K562 (cell line): ENCODE measurements around the gene SORCS2. TPM values are rescaled to one million over a fixed set of nuclear protein-coding genes. Genes with fewer than 3 reads are reported as not detected.

Source experiments
- ATAC-seq: fragments of 200-7000 bp; cut with Tn5 transposase; 3 replicates; pipeline ENCODE4 v1.9.1; 2020; ENCODE audit warnings: moderate library complexity
- BruUV-seq: library from RNA; stranded (reverse); fragments of 400-500 nt; replicated peaks from 2 replicates; lab custom pipeline; 2021; lab: Mats Ljungman, UMichigan
- CTCF ChIA-PET: fragments of 300-600 bp; formaldehyde crosslinking; extraction: SDS; loops from one replicate; lab custom pipeline; 2021; ENCODE audit warnings: low intra/inter-chr PET ratio; lab: Yijun Ruan, JAX
- POLR2A ChIA-PET: fragments of 300-600, 350-650 bp; sonication (Branson Sonifier 250); formaldehyde crosslinking; extraction: SDS; loops from one replicate; lab custom pipeline; 2021; ENCODE audit warnings: antibody characterized with exemption, inconsistent platforms; lab: Yijun Ruan, JAX
- DNase-seq, 4 experiments: peaks; one replicate each; pipeline versions ENCODE4 v3.0.0 to v3.0.0-alpha.2; 2011 to 2018; ENCODE audit warnings: low spot score in 3 of 4, mixed read lengths in 3 of 4; ENCODE audit errors: extremely low read depth in 1 of 4
- FAIRE-seq: peaks from 2 replicates; lab custom pipeline; 2011; peaks lifted over from hg19 to GRCh38; lab: Jason Lieb, UNC
- H2AFZ ChIP-seq: 2 replicates; pipeline ENCODE4 v1.6.0; 2011; ENCODE audit warnings: low read depth, low read length, control low read depth, inconsistent platforms
- H3K27ac ChIP-seq: fragments of 200-600 bp; 3 replicates; pipeline ENCODE4 v1.8.0; 2011; ENCODE audit warnings: low read depth, mild to moderate bottlenecking, control low read depth, inconsistent platforms, low read length, moderate library complexity, mixed read lengths; ENCODE audit errors: extremely low read depth
- H3K27me3 ChIP-seq, 2 experiments: fragments of 300-600 bp in 1 of 2; 2 replicates in 1 of 2; 3 replicates in 1 of 2; pipeline versions ENCODE4 v1.6.0 to v1.8.0; 2011; ENCODE audit warnings: inconsistent platforms in 2 of 2, low read length in 2 of 2, mild to moderate bottlenecking in 1 of 2, mixed read lengths in 1 of 2, moderate library complexity in 1 of 2; ENCODE audit not compliant: control insufficient read depth in 2 of 2, insufficient read depth in 2 of 2
- H3K36me3 ChIP-seq: fragments of 300-600 bp; 3 replicates; pipeline ENCODE4 v1.8.0; 2011; ENCODE audit warnings: mild to moderate bottlenecking, low read length, inconsistent platforms; ENCODE audit not compliant: control insufficient read depth, insufficient read depth
- H3K4me1 ChIP-seq, 2 experiments: fragments of 200-600 bp in 1 of 2; replicated peaks in 1 of 2; 2 replicates in 1 of 2; 3 replicates in 1 of 2; pipeline versions ENCODE4 v1.5.1 to v1.8.0; 2011; ENCODE audit warnings: inconsistent platforms in 2 of 2, low read length in 2 of 2, mild to moderate bottlenecking in 1 of 2, mixed read lengths in 1 of 2, moderate library complexity in 1 of 2; ENCODE audit not compliant: control insufficient read depth in 2 of 2, insufficient read depth in 2 of 2
- H3K4me2 ChIP-seq: 2 replicates; pipeline ENCODE4 v1.6.1; 2011; ENCODE audit warnings: low read length, control low read depth, inconsistent platforms, mixed read lengths; ENCODE audit not compliant: insufficient read depth
- H3K4me3 ChIP-seq: fragments of 200-600 bp; sonication (generic), shearing (Covaris generic); 2 replicates; pipeline ENCODE4 v1.5.1; 2016; ENCODE audit warnings: control low read depth, inconsistent platforms
- H3K79me2 ChIP-seq: fragments of 200-600 bp; 3 replicates; pipeline ENCODE4 v1.8.0; 2011; ENCODE audit warnings: low read length, inconsistent platforms; ENCODE audit not compliant: control insufficient read depth, insufficient read depth
- H3K9ac ChIP-seq, 2 experiments: 2 replicates each; pipeline versions ENCODE4 v1.6.0 to v1.6.1; 2011; ENCODE audit warnings: low read depth in 2 of 2, low read length in 2 of 2, control low read depth in 1 of 2, inconsistent platforms in 1 of 2, mild to moderate bottlenecking in 1 of 2, mixed read lengths in 1 of 2; ENCODE audit not compliant: insufficient read depth in 1 of 2
- H3K9me1 ChIP-seq: one replicate; pipeline ENCODE4 v1.6.0; 2011; ENCODE audit warnings: inconsistent platforms, mild to moderate bottlenecking, low read length, moderate library complexity; ENCODE audit not compliant: control insufficient read depth, insufficient read depth
- H3K9me3 ChIP-seq: replicated peaks from 2 replicates; pipeline ENCODE4 v1.5.1; 2011; ENCODE audit warnings: low read depth, low read length, inconsistent platforms; ENCODE audit not compliant: control insufficient read depth, insufficient read depth
- H4K20me1 ChIP-seq: replicated peaks from 2 replicates; pipeline ENCODE4 v1.6.1; 2011; ENCODE audit warnings: low read length, inconsistent platforms, mixed read lengths; ENCODE audit not compliant: control insufficient read depth, insufficient read depth
- ATF6 ChIP-seq: sonication (generic); formaldehyde crosslinking; IDR thresholded peaks from 2 replicates; pipeline ENCODE4 v1.4.0; 2020; ENCODE audit warnings: mild to moderate bottlenecking, missing genetic modification reagents
- EGR1 ChIP-seq: fragments of 450-650 bp; conservative IDR thresholded peaks from 2 replicates; pipeline ENCODE4 v1.6.1; 2017; ENCODE audit warnings: mild to moderate bottlenecking
- NFIC ChIP-seq: fragments of 450-650 bp; IDR thresholded peaks from 2 replicates; pipeline ENCODE4 v1.6.1; 2017; ENCODE audit warnings: mild to moderate bottlenecking, inconsistent platforms
- NR2F6 ChIP-seq: fragments of 450-650 bp; formaldehyde crosslinking; IDR thresholded peaks from 2 replicates; pipeline ENCODE4 v1.4.0; 2020; ENCODE audit warnings: mild to moderate bottlenecking
- PKNOX1 ChIP-seq: fragments of 450-650 bp; IDR thresholded peaks from 2 replicates; pipeline ENCODE4 v1.6.1; 2016
- POLR2G ChIP-seq: fragments of 200-400 bp; formaldehyde crosslinking; IDR thresholded peaks from 2 replicates; pipeline ENCODE4 v1.6.1; 2017; ENCODE audit warnings: low read depth, mild to moderate bottlenecking, antibody characterized with exemption, low read length, moderate library complexity
- SRF ChIP-seq, 2 experiments: fragments of 250-450, 450-650 bp in 1 of 2; sonication (Bioruptor Pico) in 1 of 2; sonication (generic) in 1 of 2; formaldehyde crosslinking; IDR thresholded peaks; 2 replicates each; pipeline versions ENCODE4 v1.5.0 to v1.5.1; 2020 to 2022; ENCODE audit warnings: mild to moderate bottlenecking in 1 of 2, missing genetic modification reagents in 1 of 2
- WGBS: fragments of 100-300 bp; shearing (Covaris generic); methylation state at CpG from one replicate; pipeline ENCODE4 v1.1.6; 2016; ENCODE audit warnings: low coverage, mixed read lengths; ENCODE audit not compliant: insufficient coverage; ENCODE audit errors: missing lambda C conversion rate; 5-methylcytosine and 5-hydroxymethylcytosine counted together
- in situ Hi-C: fragments of 300-500 bp; cut with MboI; formaldehyde crosslinking; loops from 4 replicates; pipeline ENCODE4 v1.15.0; 2018; ENCODE audit warnings: inconsistent platforms, mixed read lengths
- intact Hi-C: fragments of 100-400 bp; cut with micrococcal nuclease; formaldehyde crosslinking; loops from 2 replicates; pipeline ENCODE4 v1.14.2; 2022
- polyA plus RNA-seq, 8 experiments: library from polyadenylated mRNA; depleted of rRNA in 4 of 8; stranded (reverse) in 5 of 8; unstranded in 3 of 8; fragments of >200 nt; fragmentation: Nextera tagmentation in 2 of 8; fragmentation: Illumina TruSeq in 1 of 8; extraction: Ambion mirVana in 2 of 8; extraction: Trizol in 1 of 8; gene quantifications; 2 replicates each; pipeline versions ENCODE4 v1.2.1 to v1.2.3, GENCODE V29; 2011 to 2014; ENCODE audit warnings: inconsistent platforms in 1 of 8, missing spikeins in 1 of 8
- total RNA-seq, 7 experiments: library from RNA; depleted of rRNA in 6 of 7; stranded (reverse); fragments of >200 nt in 6 of 7; fragmentation: Illumina TruSeq in 2 of 7; extraction: Trizol in 2 of 7; gene quantifications; 2 replicates each; pipeline versions ENCODE4 v1.2.1 to v1.2.3, GENCODE V29; 2011 to 2021; ENCODE audit warnings: low replicate concordance in 1 of 7

The SORCS2 gene
- total and polyA plus RNA-seq, 9 of the 15 experiments (the other 6 are each of a cell fraction or from before 2014, with no cell fraction given) = not detected

GRCh38 chr4:7172946-7173345, 19.4 kb upstream of the SORCS2 start (continued):
- no peak for TF ChIP-seq ATF6 (CRISPR knock-in tag)

GRCh38 chr4:7173841-7174449, 18.4 kb upstream of the SORCS2 start:
- intact Hi-C loops = no loop called here
- H3K4me1 ChIP-seq = no peaks in the 10 kb centered on the region
- H3K9ac ChIP-seq = no peak overlapping the region
- BruUV-seq = no TSS peak
- 8% methylated on average over 9 of the region's 9 CpGs for WGBS
- no peak overlapping the region for H3K27ac ChIP-seq
- H3K27me3 ChIP-seq = peaks cover 28 to 40% of the 10 kb centered on the region in 2 experiments; a peak in 4 of 5 replicates
- no peaks in the 10 kb centered on the region for H3K36me3 ChIP-seq
- TF ChIP-seq NFIC (peak; percentile 68), SRF (CRISPR knock-in tag; IDR thresholded peaks at IDR 0.05) (peak in 1 of 2 experiments; percentile 65; a peak in 1 of 4 replicates), NR2F6 (CRISPR knock-in tag) (no peak), EGR1 (no peak), PKNOX1 (peak; percentile 55), POLR2G (no peak)
- no peak overlapping the region for H2AFZ ChIP-seq
- H4K20me1 ChIP-seq = peaks cover 2% of the 10 kb centered on the region; the same call in 1 of the 2 replicates
- no peaks in the 10 kb centered on the region; the same call in 1 of the 2 replicates for H3K9me3 ChIP-seq
- DNase-seq (no peak), FAIRE-seq (no peak), ATAC-seq (no peak)
- no peaks in the 10 kb centered on the region for H3K9me1 ChIP-seq
- no peak overlapping the region for H3K4me2 ChIP-seq
- no peaks in the 10 kb centered on the region for H3K79me2 ChIP-seq
- CTCF ChIA-PET = no interaction called here
- POLR2A ChIA-PET = interaction anchor here (0.6 kb wide), 1 partner anchor 100 kb away, joined by 3 read pairs; no protein-coding TSS in a partner anchor
- no peak overlapping the region for H3K4me3 ChIP-seq
- in situ Hi-C loops = no loop called here
